Measurements from ENCODE around the gene ZNF497. TPM values are rescaled to one million over a fixed set of nuclear protein-coding genes. Genes with fewer than 3 reads are reported as not detected.
A peak's percentile ranks its signal among the peaks of the same experiment; 100 is the strongest.

ZNF497 gene
- polyA plus RNA-seq, 1 of the 3 experiments (the other 2 are of a cell fraction), result 1.1 TPM

GRCh38 chr19:58395220-58395978, 32.8 kb upstream of the ZNF497 start, which contains the start of gene RNF225:
TSS of gene RNF225 (plus strand) at chr19:58395656. CDS start at chr19:58396090, 434 bp downstream.
- Histone ChIP-seq H4K20me1 (ENCODE audit: insufficient read depth) (peaks cover 25% of the 10 kb centered on the region), H3K4me2 (no peak within 1 kb of the TSS), H3K4me3 (ENCODE audit: low read depth in 2 of 2, low read length in 1 of 2) (no peak within 1 kb of the TSS), H3K36me3 (replicated peaks in 1 of 2; ENCODE audit: control insufficient read depth in 1 of 2, insufficient read depth in 2 of 2, low read length in 1 of 2) (peaks cover 35 to 36% of the 10 kb centered on the region in 2 experiments), H3K79me2 (ENCODE audit: insufficient read depth) (peaks cover 28% of the 10 kb centered on the region), H3K27ac (ENCODE audit: low read depth in 2 of 2, low read length in 1 of 2) (no peak within 1 kb of the TSS), H2AFZ (ENCODE audit: low read depth) (no peak within 1 kb of the TSS), H3K9me3 (no peaks in the 10 kb centered on the region), H3K9ac (no peak within 1 kb of the TSS), H3K27me3 (ENCODE audit: insufficient read depth) (no peaks in the 10 kb centered on the region), H3K4me1 (ENCODE audit: control insufficient read depth in 1 of 2, insufficient read depth in 2 of 2, low read depth in 1 of 2, low read length in 1 of 2) (peaks cover 1 to 10% of the 10 kb centered on the region in 2 experiments; a peak in 1 of 4 replicates), H3K9me2 (no peaks in the 10 kb centered on the region), H3F3A (replicated peaks; ENCODE audit: insufficient read depth) (peaks cover 45% of the 10 kb centered on the region)
- no peak for TF ChIP-seq FOXM1 (IDR thresholded peaks at IDR 0.05; ENCODE audit: low read depth)
- peak; percentile 24 for TF ChIP-seq CHD2 (IDR thresholded peaks at IDR 0.05; ENCODE audit: low read length, partially characterized antibody)
- TF ChIP-seq EP300 (IDR thresholded peaks at IDR 0.05; ENCODE audit: borderline replicate concordance in 1 of 2, low read depth in 1 of 2, low read length in 1 of 2), result no peak
- TF ChIP-seq GATA2 (CRISPR knock-in tag; IDR thresholded peaks at IDR 0.05), result no peak
- TF ChIP-seq GABPA (IDR thresholded peaks at IDR 0.05; ENCODE audit: low read depth), result no peak
- peak; percentile 68; the same call in 1 of the 2 replicates for TF ChIP-seq SIN3A (IDR thresholded peaks at IDR 0.05; ENCODE audit: borderline replicate concordance, low read depth, low read length)
- TF ChIP-seq POLR2AphosphoS5 (IDR thresholded peaks at IDR 0.05; ENCODE audit: low read depth, low read length), result peak; percentile 65
- peak; percentile 33 for TF ChIP-seq JUND (IDR thresholded peaks at IDR 0.05)
- TF ChIP-seq MXI1 (IDR thresholded peaks at IDR 0.05; ENCODE audit: low read depth, low read length), result no peak
- no peak for TF ChIP-seq RAD21 (IDR thresholded peaks at IDR 0.05; ENCODE audit: low read length)
- TF ChIP-seq, protein P1, sequence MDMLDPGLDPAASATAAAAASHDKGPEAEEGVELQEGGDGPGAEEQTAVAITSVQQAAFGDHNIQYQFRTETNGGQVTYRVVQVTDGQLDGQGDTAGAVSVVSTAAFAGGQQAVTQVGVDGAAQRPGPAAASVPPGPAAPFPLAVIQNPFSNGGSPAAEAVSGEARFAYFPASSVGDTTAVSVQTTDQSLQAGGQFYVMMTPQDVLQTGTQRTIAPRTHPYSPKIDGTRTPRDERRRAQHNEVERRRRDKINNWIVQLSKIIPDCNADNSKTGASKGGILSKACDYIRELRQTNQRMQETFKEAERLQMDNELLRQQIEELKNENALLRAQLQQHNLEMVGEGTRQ (IDR thresholded peaks at IDR 0.05; ENCODE audit: borderline replicate concordance, low read depth, low read length), result no peak
- TF ChIP-seq TCF12 (IDR thresholded peaks at IDR 0.05), result no peak
- TF ChIP-seq, protein P2, sequence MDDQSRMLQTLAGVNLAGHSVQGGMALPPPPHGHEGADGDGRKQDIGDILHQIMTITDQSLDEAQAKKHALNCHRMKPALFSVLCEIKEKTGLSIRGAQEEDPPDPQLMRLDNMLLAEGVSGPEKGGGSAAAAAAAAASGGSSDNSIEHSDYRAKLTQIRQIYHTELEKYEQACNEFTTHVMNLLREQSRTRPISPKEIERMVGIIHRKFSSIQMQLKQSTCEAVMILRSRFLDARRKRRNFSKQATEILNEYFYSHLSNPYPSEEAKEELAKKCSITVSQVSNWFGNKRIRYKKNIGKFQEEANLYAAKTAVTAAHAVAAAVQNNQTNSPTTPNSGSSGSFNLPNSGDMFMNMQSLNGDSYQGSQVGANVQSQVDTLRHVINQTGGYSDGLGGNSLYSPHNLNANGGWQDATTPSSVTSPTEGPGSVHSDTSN (IDR thresholded peaks at IDR 0.05), result peak; percentile 24; the same call in 1 of the 2 replicates
- TF ChIP-seq ELF1 (IDR thresholded peaks at IDR 0.05), result no peak
- TF ChIP-seq, protein P3, sequence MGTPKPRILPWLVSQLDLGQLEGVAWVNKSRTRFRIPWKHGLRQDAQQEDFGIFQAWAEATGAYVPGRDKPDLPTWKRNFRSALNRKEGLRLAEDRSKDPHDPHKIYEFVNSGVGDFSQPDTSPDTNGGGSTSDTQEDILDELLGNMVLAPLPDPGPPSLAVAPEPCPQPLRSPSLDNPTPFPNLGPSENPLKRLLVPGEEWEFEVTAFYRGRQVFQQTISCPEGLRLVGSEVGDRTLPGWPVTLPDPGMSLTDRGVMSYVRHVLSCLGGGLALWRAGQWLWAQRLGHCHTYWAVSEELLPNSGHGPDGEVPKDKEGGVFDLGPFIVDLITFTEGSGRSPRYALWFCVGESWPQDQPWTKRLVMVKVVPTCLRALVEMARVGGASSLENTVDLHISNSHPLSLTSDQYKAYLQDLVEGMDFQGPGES (IDR thresholded peaks at IDR 0.05; ENCODE audit: low read depth, low read length), result no peak
- CTCF ChIA-PET, result interaction anchor here (0.5 kb wide), 1 partner anchor 166 kb away, joined by 3 read pairs; no protein-coding TSS in a partner anchor
- POLR2A ChIA-PET, result no interaction called here
- WGBS (ENCODE audit: low lambda C conversion rate), result 86% methylated on average over 10 of the region's 21 CpGs
- DNase-seq, result no peak

Data from SK-N-SH (cell line).